Measurements from ENCODE around the gene CRCP. TPM values are rescaled to one million over a fixed set of nuclear protein-coding genes. Genes with fewer than 3 reads are reported as not detected.

CRCP gene
- polyA plus RNA-seq, 3 donors: 15.5 to 18.6 (median 16.5) TPM

Other genes with a start within 250 kb of the CRCP start
- gene VKORC1L1, start 241.8 kb upstream of the CRCP start, polyA plus RNA-seq: 10 to 100 TPM; 10.4 to 66.8 (median 21.6) TPM
- 10 to 100 TPM; 28.3 to 38.1 (median 36.9) TPM for gene GUSB, start 132.6 kb upstream of the CRCP start, polyA plus RNA-seq
- 10 to 100 TPM; 28.6 to 38.2 (median 38.1) TPM for gene ASL, start 39.0 kb upstream of the CRCP start, polyA plus RNA-seq
- 10 to 100 TPM in 2 of 3 donors, 1 to 10 TPM in 1; 4.6 to 16.4 (median 11.8) TPM for gene TPST1, start 90.5 kb downstream of the CRCP start, polyA plus RNA-seq